GM21423 (cell line): ENCODE measurements around the gene GNL2.
A peak's percentile ranks its signal among the peaks of the same experiment; 100 is the strongest.

Experiments used
- ATAC-seq: cut with Tn5 transposase; IDR thresholded peaks from one replicate; pipeline ENCODE4 v1.9.1; 2021; ENCODE audit warnings: mild to moderate bottlenecking, moderate library complexity; ENCODE audit not compliant: unreplicated experiment

Gene GNL2

DNA sequence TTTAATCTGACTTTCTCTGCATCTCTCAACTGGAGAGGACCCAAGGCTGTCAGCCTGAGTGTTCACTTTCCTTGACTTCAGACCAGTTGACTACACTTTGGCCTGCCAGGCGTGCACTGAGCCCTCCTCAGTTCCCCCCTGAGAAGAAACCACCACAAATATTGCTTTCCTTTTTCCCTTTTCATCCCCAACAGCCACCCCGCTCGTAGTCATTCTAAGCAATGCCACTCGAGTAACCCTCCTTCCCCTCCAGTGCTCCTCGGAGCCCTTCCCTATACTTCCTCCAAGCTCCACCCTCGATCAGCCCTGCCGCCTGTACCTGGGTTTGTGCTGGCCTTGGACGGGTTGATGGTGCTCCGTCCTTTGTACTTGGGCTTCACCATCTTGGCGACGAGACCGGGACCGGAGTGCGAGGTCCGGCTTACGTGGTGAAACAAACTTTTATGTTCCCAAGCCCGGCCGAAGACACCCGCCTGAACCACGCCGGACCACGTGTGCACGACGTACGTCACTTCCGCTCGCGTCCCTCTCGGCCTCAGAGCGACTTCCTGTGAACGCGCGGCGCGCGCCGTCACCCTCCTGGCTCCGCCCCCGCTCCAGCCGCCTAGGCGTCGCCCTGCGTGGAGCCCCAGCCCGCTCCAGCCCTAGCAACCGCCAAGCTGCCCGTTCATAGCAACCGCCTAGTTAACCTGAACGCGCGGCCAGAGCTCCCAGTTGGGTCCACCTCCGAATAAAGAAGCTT, at the start of gene GNL2:
TSS of gene GNL2 (minus strand) at position 498 of the 742 bp plus-strand sequence. CDS start at position 383, 115 bp downstream.
- ATAC-seq, result peak; percentile 98

DNA sequence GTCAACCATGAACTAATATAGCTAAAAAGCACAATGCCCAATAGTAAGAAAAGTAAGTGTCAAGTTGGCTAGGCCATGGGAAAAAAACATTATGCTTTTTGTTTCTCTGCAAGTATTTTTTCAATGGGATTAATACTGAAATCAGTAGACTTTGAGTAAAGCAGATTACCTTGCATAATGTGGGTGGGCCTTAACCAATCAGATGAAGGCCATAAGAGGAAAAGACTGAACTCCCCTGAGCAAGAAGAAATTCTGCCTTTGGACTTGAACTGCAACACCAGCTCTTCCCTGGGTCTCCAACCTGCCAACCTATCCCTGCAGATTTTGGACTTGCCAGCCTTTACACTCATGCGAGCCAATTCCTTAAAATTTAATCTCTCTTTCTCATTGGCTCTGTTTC, 45.3 kb upstream of the GNL2 start:
- no peak for ATAC-seq

DNA sequence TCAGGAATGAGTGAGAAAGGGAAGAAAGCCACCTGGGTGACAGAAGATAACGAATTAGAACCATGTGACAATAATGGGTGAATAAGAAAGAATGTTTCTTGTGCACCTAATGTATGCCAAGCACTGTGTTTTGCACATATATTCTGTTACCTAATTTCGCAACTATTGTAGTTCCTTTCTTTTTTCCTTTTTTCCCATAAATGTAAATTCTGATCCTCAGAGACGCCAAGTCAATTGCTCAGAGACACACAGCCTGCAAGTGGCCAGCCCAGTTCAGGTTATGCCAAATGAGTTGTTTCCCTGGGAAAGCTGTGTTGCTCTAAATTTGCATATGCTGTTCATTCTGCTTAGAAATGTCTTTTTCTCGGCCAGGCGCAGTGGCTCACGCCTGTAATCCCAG, 40.7 kb upstream of the GNL2 start:
- no peak for ATAC-seq

GRCh38 chr1:37634992-37635902, 39.5 kb upstream of the GNL2 start:
- no peak for ATAC-seq

GRCh38 chr1:37634244-37634991, 38.7 kb upstream of the GNL2 start, which contains the start of gene RSPO1:
RSPO1 (minus strand) TSS chr1:37634892; CDS start chr1:37629661, 5,231 bp downstream.
- ATAC-seq, result no peak

GRCh38 chr1:37633938-37634243, 38.2 kb upstream of the GNL2 start:
- no peak for ATAC-seq

DNA sequence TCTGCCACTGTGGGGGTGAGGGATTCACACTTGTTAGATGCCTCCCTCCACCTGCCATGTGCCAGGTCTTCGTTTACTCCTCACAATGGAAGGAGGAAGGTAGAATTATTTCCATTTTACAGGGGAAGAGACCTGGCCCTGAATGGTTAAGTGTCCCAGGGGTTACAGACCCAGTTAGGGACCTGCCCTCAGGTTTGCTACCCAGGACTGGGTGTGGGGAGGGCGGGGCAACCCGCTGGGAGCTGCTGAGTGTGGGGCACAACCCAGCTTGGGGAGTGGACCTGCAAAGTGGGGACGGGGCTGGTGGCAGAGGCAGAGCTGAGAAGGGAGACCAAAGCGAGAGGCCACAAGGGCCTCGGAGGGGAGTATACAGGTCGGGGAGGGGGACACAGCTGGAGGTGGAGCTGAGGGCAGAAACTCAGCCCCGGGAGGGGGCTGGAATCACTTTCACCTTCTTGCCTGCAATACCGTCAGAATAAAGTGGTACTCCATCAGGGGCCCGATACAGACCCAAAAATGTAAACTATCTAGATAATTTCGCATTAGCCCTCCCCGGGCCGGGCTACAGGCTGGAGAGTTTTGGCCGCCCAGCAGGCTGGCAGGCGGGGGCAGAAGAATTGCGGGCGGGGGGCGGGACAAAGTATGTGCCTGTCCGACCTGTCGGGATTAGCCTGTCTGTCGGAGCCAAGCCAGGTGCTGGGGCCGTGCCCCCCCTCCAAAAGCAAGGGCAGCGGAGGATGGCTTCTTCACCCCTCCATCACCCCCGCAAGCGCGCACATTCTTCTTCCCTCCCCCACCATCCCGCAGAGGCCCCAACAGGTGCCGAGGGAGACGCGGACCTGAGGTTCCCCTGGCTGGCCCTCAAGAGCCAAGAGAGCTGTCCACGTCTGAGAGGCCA, 37.6 kb upstream of the GNL2 start:
- no peak for ATAC-seq

DNA sequence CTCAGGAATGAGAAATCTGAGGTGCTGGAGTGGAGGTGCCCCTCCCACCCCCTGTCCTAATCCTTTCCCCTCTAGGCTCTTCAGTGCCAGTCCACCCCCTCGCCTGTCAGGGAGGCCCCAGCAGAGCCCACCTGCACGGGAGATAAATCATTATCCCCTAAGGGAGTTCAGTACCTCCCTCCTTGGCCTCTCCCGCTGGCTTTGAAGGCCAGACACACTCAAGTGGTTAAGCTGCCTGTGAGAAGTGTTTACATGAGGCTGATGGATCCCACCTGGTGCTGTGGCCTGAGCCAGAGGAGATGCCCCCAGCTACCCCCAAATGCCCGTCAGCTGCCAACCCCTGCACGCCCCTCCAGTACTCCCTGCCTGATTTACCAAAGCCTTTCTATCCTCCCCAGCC, 35.3 kb upstream of the GNL2 start:
- ATAC-seq, result no peak

DNA sequence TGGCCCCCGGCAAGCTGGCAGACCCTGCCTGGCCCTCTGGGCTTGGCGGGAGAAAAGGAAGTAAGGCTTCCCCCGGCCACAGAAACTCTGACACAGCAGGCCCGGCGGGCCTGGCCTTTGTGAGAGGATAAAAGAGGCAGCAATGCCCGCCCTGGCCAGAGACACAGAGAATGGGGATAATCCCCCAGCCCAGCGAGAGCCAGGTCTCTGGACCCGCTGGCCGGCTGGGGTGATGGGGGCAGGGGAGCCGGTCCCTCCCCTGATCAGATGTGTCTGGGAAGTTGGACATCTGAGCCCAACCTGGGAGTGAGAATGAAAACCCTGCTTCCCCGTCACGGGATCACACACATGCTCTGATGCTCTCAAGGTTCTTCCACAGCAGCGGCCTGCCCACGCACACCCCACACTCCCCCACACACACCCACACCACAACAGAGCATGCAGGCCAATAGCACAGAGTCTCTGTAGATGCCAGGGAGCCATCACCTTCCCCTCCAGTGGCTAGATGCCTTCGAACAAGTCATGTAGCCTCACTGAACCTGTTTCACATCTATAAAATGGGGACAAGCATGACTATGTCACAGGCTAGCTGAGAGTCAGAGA, 34.8 kb upstream of the GNL2 start:
- ATAC-seq, result no peak

DNA sequence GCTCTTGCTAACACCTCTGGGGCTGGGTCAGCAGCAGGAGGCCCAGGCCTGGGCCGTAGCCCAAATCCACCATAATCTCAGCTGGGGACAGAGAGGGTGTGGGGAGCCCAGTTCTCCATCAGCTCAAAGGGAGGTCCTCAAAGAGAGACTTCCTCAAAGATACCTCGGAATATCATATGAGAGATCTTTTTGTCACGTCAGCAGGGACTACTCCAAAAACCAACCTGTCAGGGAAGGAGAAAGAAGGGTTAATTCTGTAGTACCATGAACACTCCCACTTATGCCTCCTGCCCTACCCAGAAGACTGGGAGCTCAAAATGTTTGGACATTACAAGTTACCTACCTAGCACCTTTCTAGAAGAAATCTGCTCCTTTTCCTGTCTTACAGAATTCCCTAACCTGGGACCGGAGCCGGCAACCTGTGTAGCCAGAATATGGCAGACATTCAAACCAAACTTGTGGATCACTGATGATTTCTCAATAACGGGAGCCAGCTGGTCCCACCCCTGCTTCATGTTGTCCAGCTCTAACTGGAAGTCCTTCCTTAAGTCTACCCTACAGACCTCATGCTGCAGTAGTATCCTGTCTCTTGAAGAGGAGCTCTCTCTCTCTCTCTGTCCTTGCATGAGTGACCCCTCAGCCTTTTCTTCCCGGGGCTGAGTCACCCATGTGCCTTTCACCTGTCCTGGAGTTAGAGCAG, 34.1 kb upstream of the GNL2 start:
- no peak for ATAC-seq

GRCh38 chr1:37629008-37629407, 33.3 kb upstream of the GNL2 start:
- ATAC-seq, result no peak

DNA sequence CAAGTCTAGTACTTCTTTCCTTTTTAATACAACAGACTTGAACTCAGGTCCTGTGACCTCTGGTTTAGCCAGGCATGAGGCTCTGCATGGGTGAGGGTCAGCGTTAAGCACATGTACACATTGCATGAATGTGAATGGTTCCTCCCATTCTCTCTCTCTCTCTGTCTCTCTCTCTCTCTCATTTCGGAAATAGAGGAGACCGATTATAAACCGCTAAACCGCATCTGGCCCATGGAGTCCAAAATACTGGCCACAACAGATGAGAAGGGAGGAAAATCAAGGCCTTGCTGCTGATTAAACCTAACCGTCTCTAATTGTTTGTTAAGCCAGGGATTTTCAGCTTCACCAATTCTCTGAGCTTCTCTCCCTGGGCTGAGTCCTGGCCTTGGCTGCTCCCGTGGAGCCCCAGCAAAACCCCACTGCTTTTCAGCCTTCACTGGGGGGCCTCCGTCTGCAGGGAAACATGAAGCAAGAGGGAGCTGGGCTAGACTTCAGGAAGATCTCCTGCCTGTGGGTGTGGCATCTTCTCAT, 32.4 kb upstream of the GNL2 start:
- ATAC-seq, result no peak

DNA sequence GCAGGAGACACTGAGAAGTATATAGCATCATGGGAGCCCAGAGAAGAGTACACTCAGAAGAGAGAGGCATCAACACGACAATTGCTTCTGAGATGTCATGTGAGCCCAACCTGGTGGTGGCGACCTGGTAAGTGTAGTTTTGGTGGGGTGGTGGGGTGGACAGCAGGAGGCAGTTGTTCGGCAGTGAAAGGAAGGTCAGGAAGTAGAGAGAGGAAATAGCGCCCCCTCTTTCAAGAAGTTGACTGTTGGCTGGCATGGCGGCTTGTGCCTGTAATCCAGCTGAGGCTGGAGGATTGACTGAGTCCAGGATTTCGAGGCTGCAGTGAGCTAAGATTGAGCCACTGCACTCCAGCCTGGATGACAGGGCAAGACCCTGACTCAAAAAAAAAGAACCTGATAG, 26.4 kb upstream of the GNL2 start:
- ATAC-seq, result no peak

DNA sequence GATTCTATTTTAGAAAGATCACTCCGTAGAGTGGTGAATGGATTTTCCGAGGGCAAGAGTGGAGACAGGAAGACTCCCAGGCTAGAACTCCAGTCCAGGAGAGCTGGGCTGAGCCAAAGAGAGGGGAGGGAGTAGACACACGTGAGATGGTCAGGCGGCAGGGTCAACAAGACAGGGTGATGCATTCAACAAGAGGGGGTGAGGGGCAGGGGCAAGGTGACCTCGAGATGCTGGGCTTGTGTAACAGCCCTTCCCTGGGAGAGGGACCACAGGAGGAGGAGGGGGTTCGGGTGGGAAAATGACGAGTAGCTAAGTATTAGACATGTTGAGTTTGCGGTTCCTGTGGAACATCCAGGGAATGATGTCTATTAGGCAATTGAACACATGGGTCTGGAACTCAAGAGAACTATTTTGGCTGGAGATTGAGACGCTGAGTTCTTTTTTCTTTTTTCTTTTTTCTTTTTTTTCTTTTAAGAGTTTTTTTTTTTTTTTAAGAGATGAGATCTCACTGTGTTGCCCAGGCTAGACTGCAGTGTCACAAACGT, 25.7 kb upstream of the GNL2 start:
- ATAC-seq, result no peak

DNA sequence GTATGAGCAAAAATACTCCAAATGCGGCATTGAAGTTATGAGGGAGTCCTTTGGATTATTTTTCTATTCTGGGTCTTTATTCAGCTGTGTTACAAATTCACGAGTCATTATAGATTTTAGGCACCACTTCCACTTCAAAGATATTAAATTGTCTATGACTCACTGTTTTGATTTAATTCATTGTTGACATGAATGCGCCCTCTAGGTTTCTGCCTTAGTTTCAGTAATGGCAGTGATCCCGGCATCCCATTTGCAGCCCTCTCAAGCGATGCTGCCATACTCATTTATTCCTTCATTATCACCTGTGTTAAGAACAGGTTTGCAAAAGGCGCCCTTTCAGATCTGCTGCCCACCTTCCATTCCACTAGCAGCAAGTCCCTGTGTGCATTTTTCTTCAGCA, 25.0 kb upstream of the GNL2 start:
- no peak for ATAC-seq

GRCh38 chr1:37616330-37616729, 20.6 kb upstream of the GNL2 start:
- no peak for ATAC-seq

- ATAC-seq, result no peak
These were observed 18.4 kb upstream of the GNL2 start for GRCh38 chr1:37614105-37614504.

DNA sequence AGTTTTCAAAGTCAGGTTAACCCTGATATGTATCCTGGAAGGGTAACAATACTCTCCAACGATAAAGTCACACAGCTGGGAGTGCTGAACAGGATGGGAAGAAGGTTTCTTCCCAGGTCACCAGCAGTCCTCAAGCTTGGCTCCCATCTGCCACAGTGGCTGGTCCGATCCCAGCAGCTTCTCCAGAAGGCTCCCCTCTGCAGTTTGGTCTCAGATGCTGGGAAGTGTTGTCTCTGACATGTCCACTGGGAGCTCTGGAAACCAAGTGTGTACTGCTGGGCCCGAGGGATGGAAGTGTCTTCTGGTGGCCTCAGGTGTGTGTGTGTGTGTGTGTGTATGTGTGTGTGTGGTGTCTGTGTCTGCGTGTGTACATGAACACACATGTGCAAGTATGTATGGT, 16.4 kb upstream of the GNL2 start:
- ATAC-seq, result no peak

DNA sequence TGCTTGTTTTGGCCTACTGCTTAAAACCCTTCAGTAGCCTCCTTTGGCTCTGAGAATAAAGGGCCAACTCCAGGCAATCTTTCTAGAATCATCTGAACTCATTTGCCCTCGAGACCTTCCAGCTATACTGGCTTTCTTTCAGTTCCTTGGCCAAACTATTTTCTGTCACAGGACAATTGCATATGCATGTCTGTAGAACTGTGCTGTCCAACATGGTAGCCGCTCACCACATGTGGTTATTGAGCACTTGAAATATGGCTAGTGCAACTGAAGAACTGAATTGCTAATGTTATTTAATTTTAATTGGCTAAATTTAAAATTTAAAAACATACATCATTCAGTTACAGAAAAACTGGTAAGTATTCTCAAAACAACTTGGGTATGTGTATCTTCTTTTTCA, 14.3 kb upstream of the GNL2 start:
- no peak for ATAC-seq
